H1 (cell line): ENCODE results near the gene HIVEP2. TPM values are rescaled to one million over a fixed set of nuclear protein-coding genes. Genes with fewer than 3 reads are reported as not detected.

Experiments used
- BACH1 ChIP-seq: IDR thresholded peaks from 2 replicates; pipeline ENCODE4 v1.6.1; 2012; ENCODE audit warnings: low read length, improper control_type of control experiment
- JUND ChIP-seq: IDR thresholded peaks from 2 replicates; pipeline ENCODE4 v1.6.1; 2011; ENCODE audit warnings: mild to moderate bottlenecking, improper control_type of control experiment, low read length
- RFX5 ChIP-seq: IDR thresholded peaks from 2 replicates; pipeline ENCODE4 v1.6.1; 2011; ENCODE audit warnings: low read depth, low read length, improper control_type of control experiment, borderline replicate concordance
- SP1 ChIP-seq: IDR thresholded peaks from 2 replicates; pipeline ENCODE4 v1.6.1; 2011; ENCODE audit warnings: low read depth, low read length
- polyA plus RNA-seq, 7 experiments: library from polyadenylated mRNA; depleted of rRNA in 3 of 7; stranded (reverse) in 5 of 7; unstranded in 2 of 7; fragments of >200 nt in 5 of 7; fragments of 200-250 nt in 2 of 7; gene quantifications; 1 replicate in 5 of 7; 2 replicates in 1 of 7; 4 replicates in 1 of 7; pipeline versions ENCODE4 v1.2.1 to v1.2.3, GENCODE V29; 2011 to 2013; ENCODE audit warnings: missing spikeins in 2 of 7, mixed read lengths in 2 of 7
- total RNA-seq: library from RNA; stranded (reverse); fragmentation: NEBNext Ultra II Directional; extraction: Animal tissue kit (Norgen Biotek cat#: 25700); gene quantifications from 2 replicates; pipeline ENCODE4 v1.2.1, GENCODE V29; 2021

Gene HIVEP2
- total and polyA plus RNA-seq, 2 of the 8 experiments (the other 6 are each of a cell fraction or from before 2014, with no cell fraction given), result 2.2 to 6.1 TPM

DNA sequence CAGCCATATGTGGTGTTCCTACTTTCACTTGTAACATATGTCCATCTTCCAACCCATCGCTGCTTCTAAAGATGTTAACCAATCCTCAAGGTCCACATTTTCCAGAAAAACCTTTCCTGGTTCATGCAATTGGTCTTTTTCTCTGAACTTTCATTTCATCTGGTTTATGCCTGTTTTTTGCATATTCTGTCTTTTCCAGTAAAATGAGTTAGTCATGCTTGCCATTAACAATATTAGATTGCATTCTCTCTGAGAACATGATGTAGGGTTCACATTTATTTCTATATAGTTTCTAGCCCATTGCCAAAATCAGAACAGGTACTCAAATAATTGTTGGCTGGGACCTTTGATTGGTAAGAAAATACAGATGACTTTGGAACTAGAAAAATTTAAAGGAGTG, 36.7 kb downstream of the HIVEP2 start (continued):
- TF ChIP-seq BACH1, result no peak
- TF ChIP-seq JUND, result no peak
- no peak for TF ChIP-seq RFX5
- TF ChIP-seq SP1, result no peak
